BLaER1 (cell line): Measurements from ENCODE around the gene SALL1.

Experiments
- H3K27ac ChIP-seq: shearing (Covaris generic); formaldehyde crosslinking; 2 replicates; pipeline ENCODE4 v1.8.1; 2022
- H3K27me3 ChIP-seq: shearing (Covaris generic); formaldehyde crosslinking; 2 replicates; pipeline ENCODE4 v1.8.1; 2022
- H3K36me3 ChIP-seq: shearing (Covaris generic); formaldehyde crosslinking; 2 replicates; pipeline ENCODE4 v1.8.1; 2022
- H3K4me1 ChIP-seq: shearing (Covaris generic); formaldehyde crosslinking; 2 replicates; pipeline ENCODE4 v1.8.1; 2022
- H3K4me2 ChIP-seq: shearing (Covaris generic); formaldehyde crosslinking; 2 replicates; pipeline ENCODE4 v1.8.1; 2022
- H3K4me3 ChIP-seq: shearing (Covaris generic); formaldehyde crosslinking; 2 replicates; pipeline ENCODE4 v1.8.1; 2022
- H3K9ac ChIP-seq: shearing (Covaris generic); formaldehyde crosslinking; 2 replicates; pipeline ENCODE4 v1.8.1; 2022
- H3K9me3 ChIP-seq: shearing (Covaris generic); formaldehyde crosslinking; 2 replicates; pipeline ENCODE4 v1.8.1; 2022
- H4K20me1 ChIP-seq: shearing (Covaris generic); formaldehyde crosslinking; 2 replicates; pipeline ENCODE4 v1.8.1; 2022
- Cebpa-rat ChIP-seq: shearing (Covaris generic); IDR thresholded peaks from 2 replicates; pipeline ENCODE4 v1.8.1; 2022

The SALL1 gene

GRCh38 chr16:51133688-51134087 is 17.4 kb downstream of the SALL1 start:
- Histone ChIP-seq H3K9me3 (peaks cover 9% of the 10 kb centered on the region; the same call in 1 of the 2 replicates), H3K27ac (no peak overlapping the region), H3K27me3 (peaks cover 26% of the 10 kb centered on the region), H4K20me1 (no peaks in the 10 kb centered on the region), H3K4me2 (peak overlapping the region; percentile 28), H3K36me3 (no peaks in the 10 kb centered on the region), H3K4me3 (no peak overlapping the region), H3K9ac (no peak overlapping the region), H3K4me1 (peaks cover 4% of the 10 kb centered on the region; the same call in 1 of the 2 replicates)
- TF ChIP-seq Cebpa-rat, result no peak

GRCh38 chr16:51133183-51133582 is 17.9 kb downstream of the SALL1 start:
- no peaks in the 10 kb centered on the region for H4K20me1 ChIP-seq
- peaks cover 9% of the 10 kb centered on the region; the same call in 1 of the 2 replicates for H3K9me3 ChIP-seq
- H3K9ac ChIP-seq, result no peak overlapping the region
- H3K27ac ChIP-seq, result no peak overlapping the region
- no peaks in the 10 kb centered on the region for H3K36me3 ChIP-seq
- peaks cover 4% of the 10 kb centered on the region; the same call in 1 of the 2 replicates for H3K4me1 ChIP-seq
- TF ChIP-seq Cebpa-rat, result no peak
- peak overlapping the region; percentile 28 for H3K4me2 ChIP-seq
- H3K4me3 ChIP-seq, result no peak overlapping the region
- peaks cover 26% of the 10 kb centered on the region for H3K27me3 ChIP-seq

DNA sequence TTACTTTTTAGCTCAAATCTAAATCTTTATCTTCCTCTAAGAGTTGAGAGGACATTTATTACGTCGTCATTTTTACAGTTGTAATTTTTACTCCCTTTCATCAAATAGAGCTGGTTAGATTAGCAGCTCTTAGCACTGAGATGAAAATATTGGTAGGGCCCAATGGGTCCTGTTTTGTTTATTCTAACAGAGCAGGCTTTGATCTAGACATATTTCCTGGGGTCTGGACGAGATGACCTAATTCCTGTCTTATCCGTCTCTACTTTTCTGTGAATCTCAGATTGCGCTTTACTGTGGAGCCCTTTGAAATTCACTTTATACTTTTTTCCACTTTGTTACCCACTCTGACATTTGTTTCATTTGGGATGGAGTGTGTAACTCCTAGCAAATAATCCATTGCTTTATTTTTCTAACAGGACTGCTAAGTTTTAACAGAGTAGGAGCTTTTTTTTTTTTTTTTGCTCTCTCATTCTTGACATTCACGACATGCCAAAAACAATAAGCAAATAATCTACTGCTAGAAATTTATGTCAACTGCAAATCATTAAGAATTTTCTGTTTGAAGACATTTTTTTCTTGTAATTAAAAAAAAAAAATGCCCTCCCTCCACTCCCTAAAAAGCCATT is 18.5 kb downstream of the SALL1 start:
- H3K27ac ChIP-seq, result no peak overlapping the region
- no peak overlapping the region for H3K4me3 ChIP-seq
- H4K20me1 ChIP-seq, result no peaks in the 10 kb centered on the region
- H3K36me3 ChIP-seq, result no peaks in the 10 kb centered on the region
- no peak overlapping the region for H3K4me2 ChIP-seq
- no peak overlapping the region for H3K9ac ChIP-seq
- H3K27me3 ChIP-seq, result peaks cover 26% of the 10 kb centered on the region
- H3K9me3 ChIP-seq, result peaks cover 9% of the 10 kb centered on the region; the same call in 1 of the 2 replicates
- H3K4me1 ChIP-seq, result peaks cover 4% of the 10 kb centered on the region; the same call in 1 of the 2 replicates
- TF ChIP-seq Cebpa-rat, result no peak

DNA sequence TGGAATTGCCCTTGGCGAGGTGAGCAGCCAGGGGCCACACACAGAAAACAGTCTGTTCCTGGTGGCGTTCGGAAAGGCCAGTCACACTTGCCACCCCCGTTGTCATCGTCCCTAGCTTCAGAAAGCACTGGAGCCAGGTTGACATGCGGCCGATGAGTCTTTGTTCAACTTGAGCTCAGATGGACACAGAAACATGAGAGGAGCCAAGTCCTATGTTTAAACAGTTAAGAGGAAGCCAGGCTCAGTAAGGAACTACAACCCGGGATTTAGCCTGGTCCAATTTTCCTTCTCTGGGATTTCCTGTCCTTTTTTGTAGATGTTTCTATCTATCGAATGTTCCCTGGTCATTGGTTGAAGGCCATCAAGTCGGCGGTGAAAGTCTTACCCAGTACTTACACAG is 19.5 kb downstream of the SALL1 start:
- H3K9me3 ChIP-seq, result peaks cover 9% of the 10 kb centered on the region; the same call in 1 of the 2 replicates
- no peak for TF ChIP-seq Cebpa-rat
- H3K36me3 ChIP-seq, result no peaks in the 10 kb centered on the region

DNA sequence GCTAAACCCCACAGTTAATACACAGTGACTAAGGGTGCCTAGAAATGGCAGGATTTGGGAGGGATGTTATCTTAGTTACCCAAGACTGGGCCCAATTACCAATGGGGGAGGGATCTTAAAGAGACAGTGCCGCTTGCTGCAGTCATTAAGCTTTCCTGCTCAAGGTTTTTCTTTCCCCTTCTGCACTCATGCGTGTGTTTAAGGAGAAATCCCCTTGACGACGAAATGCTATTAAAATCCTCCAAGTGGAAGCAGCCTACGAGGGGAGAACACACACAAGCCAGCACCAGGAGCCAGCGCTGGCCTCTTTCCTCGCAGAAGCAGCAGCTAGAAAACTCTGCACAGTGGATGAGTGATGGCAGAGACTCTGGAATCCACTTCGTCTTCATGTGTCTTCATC is 22.0 kb downstream of the SALL1 start:
- TF ChIP-seq Cebpa-rat, result no peak
- peaks cover 15% of the 10 kb centered on the region for H3K27me3 ChIP-seq
- H3K9me3 ChIP-seq, result peaks cover 3% of the 10 kb centered on the region; the same call in 1 of the 2 replicates
- H3K9ac ChIP-seq, result no peak overlapping the region
- H3K27ac ChIP-seq, result no peak overlapping the region
- no peaks in the 10 kb centered on the region for H3K36me3 ChIP-seq
- H4K20me1 ChIP-seq, result no peaks in the 10 kb centered on the region
- H3K4me2 ChIP-seq, result no peak overlapping the region
- H3K4me1 ChIP-seq, result peaks cover 4% of the 10 kb centered on the region; the same call in 1 of the 2 replicates
- H3K4me3 ChIP-seq, result no peak overlapping the region

More for the DNA sequence above, 19.5 kb downstream of the SALL1 start:
- Histone ChIP-seq H3K9ac (no peak overlapping the region), H3K27ac (no peak overlapping the region), H3K27me3 (peaks cover 26% of the 10 kb centered on the region), H3K4me3 (no peak overlapping the region), H4K20me1 (no peaks in the 10 kb centered on the region), H3K4me1 (peaks cover 4% of the 10 kb centered on the region; the same call in 1 of the 2 replicates), H3K4me2 (no peak overlapping the region)

DNA sequence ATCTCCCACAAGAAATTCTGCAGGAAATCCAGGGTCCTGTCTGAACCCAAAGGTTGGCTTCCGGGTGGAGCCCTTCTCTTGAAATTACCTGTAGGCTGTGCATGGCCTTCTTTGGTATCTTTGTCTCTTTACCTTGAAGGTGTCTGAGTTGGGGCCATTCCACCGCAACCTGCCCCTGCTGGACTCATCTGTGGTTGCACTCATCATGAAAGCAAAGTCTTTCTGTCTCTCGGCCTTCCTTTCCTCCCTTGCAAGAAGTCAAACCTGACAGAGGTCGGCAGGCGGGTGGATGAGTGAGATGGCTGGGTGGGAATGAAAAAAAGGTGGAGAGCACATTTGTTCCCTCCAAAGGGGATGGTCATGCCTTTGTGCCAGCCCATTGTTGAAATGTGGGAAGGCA is 25.1 kb downstream of the SALL1 start:
- TF ChIP-seq Cebpa-rat, result no peak
- H4K20me1 ChIP-seq, result no peaks in the 10 kb centered on the region
- no peak overlapping the region for H3K4me2 ChIP-seq
- H3K27me3 ChIP-seq, result no peaks in the 10 kb centered on the region
- H3K9me3 ChIP-seq, result no peaks in the 10 kb centered on the region
- peaks cover under 1% of the 10 kb centered on the region for H3K4me1 ChIP-seq
- no peak overlapping the region for H3K27ac ChIP-seq
- no peak overlapping the region for H3K9ac ChIP-seq
- no peaks in the 10 kb centered on the region for H3K36me3 ChIP-seq
- no peak overlapping the region for H3K4me3 ChIP-seq

- peaks cover 5% of the 10 kb centered on the region for H3K4me1 ChIP-seq
- H3K4me3 ChIP-seq, result no peak overlapping the region
- no peak overlapping the region for H3K4me2 ChIP-seq
- H3K27me3 ChIP-seq, result no peaks in the 10 kb centered on the region
- no peak for TF ChIP-seq Cebpa-rat
- no peaks in the 10 kb centered on the region for H3K36me3 ChIP-seq
- no peaks in the 10 kb centered on the region for H3K9me3 ChIP-seq
- no peak overlapping the region for H3K9ac ChIP-seq
- H4K20me1 ChIP-seq, result no peaks in the 10 kb centered on the region
- H3K27ac ChIP-seq, result no peak overlapping the region
Observed at GRCh38 chr16:51124896-51125295, 26.2 kb downstream of the SALL1 start.

DNA sequence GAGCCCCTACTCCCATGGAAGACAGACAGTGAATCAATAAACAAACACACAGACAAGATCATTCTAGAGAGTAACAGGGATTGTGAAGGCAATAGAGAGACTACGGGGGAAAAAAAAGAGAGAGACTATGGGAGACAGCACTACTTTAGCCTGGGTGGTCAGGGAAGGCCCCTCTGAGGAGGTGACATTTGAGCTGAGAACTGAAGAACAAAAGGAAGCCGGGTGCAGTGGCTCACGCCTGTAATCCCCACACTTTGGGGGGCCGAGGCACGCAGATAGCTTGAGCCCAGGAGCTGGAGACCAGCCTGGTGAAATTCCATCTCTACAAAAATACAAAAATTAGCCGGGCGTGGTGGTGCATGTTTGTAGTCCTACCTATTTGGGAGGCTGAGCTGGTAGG is 29.2 kb downstream of the SALL1 start:
- Histone ChIP-seq H3K9ac (no peak overlapping the region), H3K4me3 (no peak overlapping the region), H3K27me3 (no peaks in the 10 kb centered on the region), H3K36me3 (no peaks in the 10 kb centered on the region), H3K9me3 (no peaks in the 10 kb centered on the region), H3K4me2 (no peak overlapping the region), H3K4me1 (peaks cover 5% of the 10 kb centered on the region), H3K27ac (no peak overlapping the region), H4K20me1 (no peaks in the 10 kb centered on the region)
- TF ChIP-seq Cebpa-rat, result no peak

DNA sequence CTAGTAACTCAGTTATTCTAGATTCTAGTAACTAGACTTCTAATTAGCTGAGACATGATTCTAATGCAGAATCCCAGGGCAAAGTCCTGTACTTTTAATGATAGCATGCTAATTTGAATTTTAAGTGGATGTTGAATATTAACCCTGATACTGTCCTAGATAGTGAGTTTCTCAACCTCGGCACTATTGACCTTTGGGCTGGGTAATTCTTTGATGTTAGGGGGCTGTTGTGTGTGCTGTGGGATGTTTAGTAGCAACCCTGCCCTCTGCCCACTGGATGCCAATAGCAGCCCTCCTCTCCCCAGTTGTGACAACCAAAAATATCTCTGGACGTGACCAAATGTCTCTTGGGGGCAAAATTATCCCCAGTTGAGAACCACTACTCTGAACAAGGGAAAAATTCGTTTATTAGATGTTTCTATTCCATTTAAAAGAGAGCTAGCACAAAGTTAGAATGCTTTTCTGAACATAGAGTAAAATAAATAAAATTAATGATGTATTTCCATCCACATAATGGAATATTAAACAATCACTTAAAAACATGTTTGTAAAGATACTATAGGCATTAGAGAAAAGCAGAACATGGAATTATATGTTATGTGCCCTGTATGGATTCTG is 30.2 kb downstream of the SALL1 start:
- H3K4me3 ChIP-seq, result no peak overlapping the region
- H3K36me3 ChIP-seq, result no peaks in the 10 kb centered on the region
- no peaks in the 10 kb centered on the region for H3K9me3 ChIP-seq
- no peak overlapping the region for H3K9ac ChIP-seq
- no peak overlapping the region for H3K27ac ChIP-seq
- H3K4me1 ChIP-seq, result peaks cover 5% of the 10 kb centered on the region
- 0 out of 2 replicates have a peak, but pooled peaks cover 1% of the 10 kb centered on the region for H3K27me3 ChIP-seq
- H4K20me1 ChIP-seq, result no peaks in the 10 kb centered on the region
- H3K4me2 ChIP-seq, result peak overlapping the region; percentile 18; the same call in 1 of the 2 replicates
- TF ChIP-seq Cebpa-rat, result no peak

DNA sequence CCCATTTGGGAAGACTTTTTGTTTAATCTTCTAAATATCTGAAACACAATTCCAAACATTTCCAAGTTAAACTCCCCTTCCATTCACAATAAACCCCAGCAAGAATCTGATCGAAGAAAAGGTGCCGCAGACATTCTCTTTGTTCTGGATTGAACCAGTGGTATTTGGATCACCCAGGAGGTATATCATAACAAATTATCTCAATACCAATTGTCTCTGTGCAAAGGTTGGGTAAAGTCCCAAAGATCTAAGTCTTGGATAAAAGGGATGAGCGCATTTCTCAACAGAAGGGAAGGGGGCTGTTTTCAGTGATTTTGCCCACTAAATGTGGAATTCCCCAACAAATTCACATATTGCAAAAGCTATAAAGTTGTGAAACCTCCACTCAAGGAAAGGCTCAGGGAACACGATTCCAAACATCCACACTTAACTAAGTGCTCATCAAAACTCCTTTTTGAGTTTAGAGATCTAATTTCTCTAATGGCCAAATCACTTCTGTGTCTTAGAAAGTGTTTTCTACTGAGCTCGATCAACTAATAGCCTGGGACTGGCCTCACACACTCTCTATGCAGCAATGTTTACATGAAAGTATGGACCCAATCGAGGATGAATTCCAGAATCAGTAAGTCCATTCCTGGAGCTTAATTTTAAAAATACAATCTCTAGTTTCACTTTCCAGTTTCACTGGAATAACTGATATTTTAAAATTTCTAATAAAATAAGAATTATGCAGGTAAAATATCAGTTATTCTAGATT is 30.9 kb downstream of the SALL1 start:
- no peak overlapping the region for H3K4me2 ChIP-seq
- peaks cover 8% of the 10 kb centered on the region for H3K27me3 ChIP-seq
- no peak for TF ChIP-seq Cebpa-rat
- H3K27ac ChIP-seq, result no peak overlapping the region
- H3K9me3 ChIP-seq, result no peaks in the 10 kb centered on the region
- no peak overlapping the region for H3K4me3 ChIP-seq
- H3K9ac ChIP-seq, result no peak overlapping the region
- H3K36me3 ChIP-seq, result no peaks in the 10 kb centered on the region
- peaks cover 5% of the 10 kb centered on the region for H3K4me1 ChIP-seq
- H4K20me1 ChIP-seq, result no peaks in the 10 kb centered on the region
